HUES64 (cell line): ENCODE data around the gene C14orf119.

Source experiments
- H3K27ac ChIP-seq: 2 replicates; pipeline ENCODE4 v1.7.0; 2013; ENCODE audit warnings: low read depth, low read length, inconsistent platforms
- H3K27me3 ChIP-seq: 2 replicates; pipeline ENCODE4 v1.6.1; 2013; ENCODE audit warnings: mild to moderate bottlenecking, low read length; ENCODE audit not compliant: insufficient read depth
- H3K36me3 ChIP-seq: 2 replicates; pipeline ENCODE4 v1.6.1; 2013; ENCODE audit warnings: mild to moderate bottlenecking, low read length; ENCODE audit not compliant: insufficient read depth
- H3K4me1 ChIP-seq: 2 replicates; pipeline ENCODE4 v1.6.1; 2013; ENCODE audit warnings: mild to moderate bottlenecking, low read length, moderate library complexity; ENCODE audit not compliant: insufficient read depth
- H3K4me3 ChIP-seq: 2 replicates; pipeline ENCODE4 v1.5.1; 2013; ENCODE audit warnings: mild to moderate bottlenecking, low read length, moderate library complexity
- H3K9ac ChIP-seq: 2 replicates; pipeline ENCODE4 v1.6.1; 2013; ENCODE audit warnings: mild to moderate bottlenecking, low read depth, low read length
- H3K9me3 ChIP-seq: 2 replicates; pipeline ENCODE4 v1.6.1; 2013; ENCODE audit warnings: low read depth, low read length; ENCODE audit not compliant: insufficient read depth
- WGBS: fragments of 150-250, 120-280 bp; methylation state at CpG from one replicate; pipeline ENCODE4 v1.1.7; 2013; ENCODE audit warnings: missing lambda C conversion rate; 5-methylcytosine and 5-hydroxymethylcytosine counted together

C14orf119 gene

DNA sequence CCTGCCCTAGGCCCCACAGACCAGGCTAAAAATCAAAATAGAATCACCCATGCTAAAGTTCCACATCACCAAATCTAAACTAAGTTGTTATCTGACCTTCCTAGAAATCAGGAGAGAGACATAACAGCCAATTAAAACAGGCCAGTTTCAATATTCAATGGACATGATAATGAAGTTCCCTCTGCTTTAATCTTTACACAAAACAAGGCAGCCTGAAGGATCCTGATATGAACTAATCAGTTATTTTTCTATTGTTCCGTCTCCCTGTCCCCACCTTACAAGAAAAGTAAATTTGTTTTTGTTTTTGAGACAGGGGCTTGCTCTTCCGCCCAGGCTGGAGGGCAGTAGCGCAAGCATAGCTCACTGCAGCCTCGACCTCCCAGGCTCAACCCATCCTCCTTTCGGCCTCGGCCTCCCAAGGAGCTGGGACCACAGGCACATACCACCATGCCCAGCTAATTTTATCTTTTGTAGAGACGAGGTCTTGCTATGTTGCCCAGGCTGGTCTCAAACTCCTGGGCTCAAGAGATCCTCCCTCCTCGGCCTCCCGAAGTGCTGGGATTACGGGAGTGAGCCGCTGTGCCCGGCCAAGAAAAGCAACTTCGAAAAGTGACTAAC, 29.1 kb downstream of the C14orf119 start:
- WGBS = 92% methylated on average over 13 of the region's 13 CpGs
- H3K9ac ChIP-seq = no peak overlapping the region
- peaks cover 21% of the 10 kb centered on the region for H3K36me3 ChIP-seq
- H3K4me3 ChIP-seq = no peak overlapping the region
- no peaks in the 10 kb centered on the region for H3K27me3 ChIP-seq
- H3K27ac ChIP-seq = no peak overlapping the region
- H3K4me1 ChIP-seq = peaks cover 27% of the 10 kb centered on the region
- H3K9me3 ChIP-seq = no peaks in the 10 kb centered on the region

DNA sequence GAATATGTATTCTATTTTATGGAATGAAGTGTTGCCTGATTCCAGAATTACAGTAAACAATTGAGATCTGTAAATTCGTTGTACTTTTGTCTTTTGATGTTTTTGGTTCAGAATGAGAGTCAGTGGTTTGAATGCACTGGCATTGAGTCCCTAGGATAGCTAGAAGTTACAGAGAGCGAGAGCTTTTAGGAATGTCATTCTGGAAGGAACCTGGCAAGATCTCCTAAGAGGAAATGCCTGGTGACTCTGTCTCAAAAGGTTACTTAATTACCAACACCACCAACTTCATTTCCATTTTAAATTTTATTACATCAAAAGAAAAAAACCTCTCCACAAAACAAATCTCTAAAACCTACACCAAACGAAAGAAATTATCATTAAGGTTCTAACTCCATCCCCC, 29.7 kb downstream of the C14orf119 start:
- Histone ChIP-seq H3K27ac (no peak overlapping the region), H3K4me1 (peaks cover 22% of the 10 kb centered on the region), H3K36me3 (peaks cover 27% of the 10 kb centered on the region), H3K27me3 (no peaks in the 10 kb centered on the region), H3K9me3 (no peaks in the 10 kb centered on the region), H3K9ac (no peak overlapping the region), H3K4me3 (no peak overlapping the region)
- 69% methylated on average over 3 of the region's 3 CpGs for WGBS

DNA sequence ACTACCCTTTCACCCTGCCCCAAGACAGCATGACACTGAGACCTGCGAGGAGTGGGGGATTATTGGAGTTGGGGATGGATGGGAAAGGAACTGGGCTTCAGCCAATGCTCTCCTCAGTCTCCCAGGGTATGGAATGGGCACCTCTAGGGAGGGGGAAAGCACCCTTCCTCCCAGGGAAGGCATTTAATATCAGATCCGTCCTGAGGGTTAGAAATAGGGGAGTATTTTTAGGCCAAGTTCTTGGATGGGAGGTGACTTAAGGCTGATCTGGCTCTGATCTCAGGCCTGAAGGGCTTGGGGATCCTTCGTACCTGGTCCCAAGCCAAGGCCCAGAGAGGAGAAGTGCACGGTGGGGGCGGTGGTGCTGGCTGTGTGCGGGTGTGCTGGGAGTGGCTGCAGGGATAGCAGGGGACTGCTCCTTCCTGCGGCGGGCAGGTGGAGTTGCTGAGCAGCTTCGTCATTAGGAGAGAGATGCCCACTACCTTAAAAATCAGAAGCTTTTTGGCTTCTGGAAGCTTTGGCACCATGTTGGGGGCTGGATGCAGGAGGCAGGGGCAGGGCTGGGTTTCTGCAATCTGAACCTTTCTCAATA, 30.7 kb downstream of the C14orf119 start:
- no peak overlapping the region for H3K9ac ChIP-seq
- WGBS = 86% methylated on average over 9 of the region's 9 CpGs

DNA sequence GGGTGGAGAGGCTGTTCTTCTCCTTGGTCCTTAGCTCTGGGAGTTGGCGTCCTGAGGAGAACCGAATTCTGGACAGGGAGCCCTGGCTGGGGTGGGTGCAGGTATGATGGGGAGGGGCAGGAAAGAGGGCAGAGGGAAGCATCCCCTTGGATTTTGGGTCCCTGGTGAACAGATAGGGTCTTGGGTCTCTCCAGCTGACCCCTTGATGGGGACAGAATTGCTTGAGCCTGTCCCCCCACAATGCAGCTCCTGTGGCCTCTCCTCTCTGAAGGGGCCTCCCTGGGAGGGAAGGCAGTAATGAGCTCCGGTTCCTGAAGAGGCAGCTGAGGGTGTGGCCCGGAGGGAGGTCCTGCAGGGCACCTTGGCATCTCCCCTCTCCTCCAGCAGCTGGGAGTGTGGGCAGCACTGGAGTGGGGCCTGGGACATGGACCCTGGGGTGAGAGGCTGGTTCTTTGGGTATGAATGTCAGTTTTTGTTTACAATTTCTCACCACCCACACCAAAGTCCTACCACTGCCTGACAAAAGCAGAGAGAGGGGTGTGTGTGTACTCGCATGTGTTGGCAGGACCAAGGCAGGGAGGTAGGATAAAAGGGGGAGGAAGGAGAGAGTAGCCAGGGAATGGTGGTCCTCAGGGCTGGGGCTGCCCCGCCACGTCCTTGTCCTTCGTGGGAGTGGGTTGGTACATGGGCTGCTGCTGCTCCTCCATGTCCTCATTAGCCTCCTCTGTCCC, 31.4 kb downstream of the C14orf119 start:
- Histone ChIP-seq H3K9ac (no peak overlapping the region), H3K27ac (no peak overlapping the region), H3K4me3 (no peak overlapping the region), H3K36me3 (peaks cover 43% of the 10 kb centered on the region), H3K9me3 (no peaks in the 10 kb centered on the region), H3K4me1 (peaks cover 9% of the 10 kb centered on the region), H3K27me3 (no peaks in the 10 kb centered on the region)
- WGBS = 96% methylated on average over 8 of the region's 8 CpGs

More for the DNA sequence above, 30.7 kb downstream of the C14orf119 start:
- no peaks in the 10 kb centered on the region for H3K27me3 ChIP-seq
- peaks cover 16% of the 10 kb centered on the region for H3K4me1 ChIP-seq
- H3K27ac ChIP-seq = no peak overlapping the region
- no peaks in the 10 kb centered on the region for H3K9me3 ChIP-seq
- no peak overlapping the region for H3K4me3 ChIP-seq
- peaks cover 36% of the 10 kb centered on the region for H3K36me3 ChIP-seq

DNA sequence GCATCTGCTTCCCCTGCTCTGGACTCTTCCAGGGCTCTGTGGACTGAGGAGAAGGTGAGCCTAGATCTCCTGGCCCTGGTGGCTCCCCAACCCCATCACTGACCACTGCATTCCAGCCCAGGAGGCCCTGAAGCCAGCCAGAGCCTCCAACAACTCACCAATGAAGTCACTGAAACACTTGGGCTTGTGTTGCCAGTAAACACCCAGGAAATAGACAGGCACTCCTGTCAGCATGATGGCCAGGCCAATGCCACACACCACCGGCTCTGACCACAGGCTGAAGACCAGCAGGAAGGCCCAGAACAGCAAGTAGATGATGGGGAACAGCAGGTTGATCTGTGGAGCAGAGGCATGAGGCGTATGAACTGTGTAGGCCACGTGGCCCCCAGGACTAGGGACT, 32.6 kb downstream of the C14orf119 start:
- H3K9ac ChIP-seq = no peak overlapping the region
- no peaks in the 10 kb centered on the region for H3K9me3 ChIP-seq
- no peaks in the 10 kb centered on the region for H3K27me3 ChIP-seq
- no peak overlapping the region for H3K27ac ChIP-seq
- H3K36me3 ChIP-seq = peaks cover 49% of the 10 kb centered on the region
- peaks cover 9% of the 10 kb centered on the region; the same call in 1 of the 2 replicates for H3K4me1 ChIP-seq
- 90% methylated on average over 3 of the region's 3 CpGs for WGBS
- H3K4me3 ChIP-seq = no peak overlapping the region

DNA sequence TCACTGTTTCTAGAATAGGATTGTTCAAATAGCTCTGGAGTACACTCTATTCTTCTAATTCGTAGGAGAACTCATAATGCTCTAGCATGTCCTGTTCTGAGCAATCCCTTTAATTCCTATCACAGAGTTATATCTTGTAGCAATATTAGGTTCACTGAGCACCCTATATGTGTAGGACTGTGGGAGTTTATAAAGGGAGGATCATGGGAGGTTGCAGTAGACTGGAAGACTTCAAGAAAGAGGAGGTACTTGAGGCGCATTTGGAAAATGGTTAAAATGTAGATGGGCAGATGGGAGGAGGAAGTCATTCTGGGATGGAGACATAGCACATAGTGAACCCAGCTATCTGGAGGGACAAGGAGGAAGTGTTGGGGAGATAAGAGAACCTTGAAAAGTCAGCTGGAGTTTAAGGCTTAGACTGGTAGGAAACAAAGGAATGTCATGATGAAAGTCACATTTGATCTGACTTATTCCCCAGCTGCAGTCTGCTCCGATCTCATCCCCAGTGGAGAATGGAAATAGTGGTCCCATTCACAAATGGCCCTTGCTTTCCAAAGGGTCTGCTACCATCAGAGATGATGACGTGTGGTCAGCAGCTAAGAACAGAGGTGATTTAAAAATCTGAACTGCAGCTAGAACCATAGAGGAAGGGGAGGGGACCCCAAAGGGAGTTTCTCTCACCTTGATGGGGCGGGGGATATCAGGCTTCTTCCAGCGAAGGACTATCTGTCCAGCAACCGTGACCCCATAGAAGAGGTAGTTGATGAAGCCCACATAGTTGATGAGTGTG, 33.9 kb downstream of the C14orf119 start:
- peaks cover 53% of the 10 kb centered on the region for H3K36me3 ChIP-seq
- 93% methylated on average over 7 of the region's 7 CpGs for WGBS
- no peaks in the 10 kb centered on the region for H3K27me3 ChIP-seq
- H3K27ac ChIP-seq = no peak overlapping the region
- no peaks in the 10 kb centered on the region for H3K9me3 ChIP-seq
- no peak overlapping the region for H3K9ac ChIP-seq
- H3K4me1 ChIP-seq = peaks cover 9% of the 10 kb centered on the region; the same call in 1 of the 2 replicates
- H3K4me3 ChIP-seq = no peak overlapping the region

DNA sequence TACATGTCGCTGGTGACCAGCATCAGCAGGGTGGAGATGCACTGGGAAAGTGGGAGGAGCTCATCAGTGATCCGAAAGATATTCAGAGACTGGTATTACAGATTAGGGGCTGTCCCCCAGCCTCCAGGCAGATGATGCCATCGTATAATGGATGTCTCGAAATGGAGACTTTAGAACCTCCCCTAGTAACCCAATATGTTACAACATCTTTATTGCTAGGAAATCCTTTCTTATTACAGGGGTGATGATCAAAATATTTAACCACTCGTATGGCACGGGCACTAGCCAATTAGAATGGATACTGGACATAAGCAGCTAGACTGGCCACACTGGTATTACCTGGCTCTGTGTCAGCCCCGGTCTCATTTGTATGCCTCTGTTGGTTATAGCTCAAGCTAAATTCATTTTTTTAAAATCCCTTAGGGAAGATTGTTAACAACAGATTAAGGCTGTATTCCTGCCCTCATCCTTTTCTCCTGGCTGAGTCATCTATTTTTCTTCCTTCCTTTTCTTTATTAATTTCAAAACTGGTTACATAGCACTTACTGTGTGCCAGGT, 34.5 kb downstream of the C14orf119 start:
- Histone ChIP-seq H3K9ac (no peak overlapping the region), H3K4me1 (peaks cover 8% of the 10 kb centered on the region; the same call in 1 of the 2 replicates), H3K4me3 (no peak overlapping the region), H3K36me3 (peaks cover 53% of the 10 kb centered on the region), H3K27me3 (no peaks in the 10 kb centered on the region), H3K27ac (no peak overlapping the region), H3K9me3 (no peaks in the 10 kb centered on the region)
- 92% methylated on average over 7 of the region's 7 CpGs for WGBS

DNA sequence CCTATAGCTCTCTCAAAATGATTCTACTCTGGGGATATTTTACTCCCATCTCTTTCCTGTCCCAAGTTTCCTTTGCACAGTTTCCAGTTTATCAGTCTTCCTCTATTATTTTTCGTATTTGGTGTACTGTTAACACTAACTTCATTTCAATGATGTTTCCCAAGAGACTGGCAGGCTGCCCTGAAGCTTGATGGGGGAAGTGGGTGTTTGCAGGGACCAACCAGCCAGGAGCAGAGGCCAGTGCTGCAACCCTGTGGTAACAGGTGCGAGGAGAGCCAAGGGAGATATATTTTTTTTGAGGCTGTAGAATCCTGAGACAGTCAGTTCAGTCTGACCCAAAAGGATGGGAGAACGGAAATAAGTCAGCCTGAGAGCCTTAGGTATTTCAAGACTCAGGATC, 35.6 kb downstream of the C14orf119 start:
- H3K4me1 ChIP-seq = peaks cover 3% of the 10 kb centered on the region; the same call in 1 of the 2 replicates
- H3K36me3 ChIP-seq = peaks cover 57% of the 10 kb centered on the region
- no peaks in the 10 kb centered on the region for H3K9me3 ChIP-seq
- H3K27me3 ChIP-seq = no peaks in the 10 kb centered on the region
- H3K27ac ChIP-seq = no peak overlapping the region
- H3K4me3 ChIP-seq = no peak overlapping the region
- no peak overlapping the region for H3K9ac ChIP-seq
- 92% methylated on average over 3 of the region's 3 CpGs for WGBS

DNA sequence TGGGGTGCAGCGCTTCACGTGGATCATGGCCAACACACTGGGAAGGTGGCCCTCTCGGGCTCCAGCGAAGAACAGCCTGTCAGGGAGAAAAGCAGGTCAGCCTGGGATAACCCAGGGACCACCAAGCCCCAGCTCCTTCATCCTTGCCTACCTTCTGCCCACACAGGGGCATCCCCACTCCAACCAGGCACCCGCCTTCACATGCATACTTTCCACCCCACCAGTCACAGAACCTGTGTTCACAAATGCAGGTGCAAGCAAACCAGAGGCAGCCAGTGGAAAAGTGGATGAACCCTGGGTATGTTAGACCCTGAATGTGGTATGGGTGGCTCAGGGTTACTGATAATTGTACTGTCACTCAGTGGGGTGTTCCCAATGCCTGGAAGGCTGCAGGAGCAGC, 36.2 kb downstream of the C14orf119 start:
- H3K9ac ChIP-seq = no peak overlapping the region
- 93% methylated on average over 5 of the region's 5 CpGs for WGBS
- no peak overlapping the region for H3K27ac ChIP-seq
- no peaks in the 10 kb centered on the region for H3K9me3 ChIP-seq
- H3K4me3 ChIP-seq = no peak overlapping the region
- H3K27me3 ChIP-seq = no peaks in the 10 kb centered on the region
- no peaks in the 10 kb centered on the region for H3K4me1 ChIP-seq
- peaks cover 63% of the 10 kb centered on the region for H3K36me3 ChIP-seq

DNA sequence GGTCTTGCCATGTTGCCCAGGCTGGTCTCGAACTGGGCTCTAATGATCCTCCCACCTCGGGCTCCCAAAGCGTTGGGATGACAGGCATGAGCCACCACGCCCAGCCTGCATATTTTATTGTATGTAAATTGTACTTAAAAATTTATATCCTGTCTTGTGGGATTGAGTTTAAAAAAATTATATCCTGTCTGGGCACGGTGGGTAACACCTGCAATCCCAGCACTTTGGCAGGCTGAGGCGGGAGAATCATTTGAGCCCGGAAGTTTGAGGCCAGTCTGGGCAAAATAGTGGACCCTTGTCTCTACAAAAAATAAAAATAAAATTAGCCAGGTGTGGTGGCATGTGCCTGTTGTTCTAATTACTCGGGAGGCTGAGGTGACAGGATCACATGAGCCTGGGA, 37.7 kb downstream of the C14orf119 start:
- H3K9ac ChIP-seq = no peak overlapping the region
- H3K36me3 ChIP-seq = peaks cover 71% of the 10 kb centered on the region
- H3K27ac ChIP-seq = no peak overlapping the region
- no peak overlapping the region for H3K4me3 ChIP-seq
- no peaks in the 10 kb centered on the region for H3K9me3 ChIP-seq
- no peaks in the 10 kb centered on the region for H3K4me1 ChIP-seq
- 96% methylated on average over 7 of the region's 8 CpGs for WGBS
- H3K27me3 ChIP-seq = no peaks in the 10 kb centered on the region
